K562 (cell line): ENCODE results near the gene MYOM1. TPM values are rescaled to one million over a fixed set of nuclear protein-coding genes. Genes with fewer than 3 reads are reported as not detected.

ENCODE experiments used
- ATAC-seq: fragments of 200-7000 bp; cut with Tn5 transposase; 3 replicates; pipeline ENCODE4 v1.9.1; 2020; ENCODE audit warnings: moderate library complexity
- BruUV-seq: library from RNA; stranded (reverse); fragments of 400-500 nt; replicated peaks from 2 replicates; lab custom pipeline; 2021; lab: Mats Ljungman, UMichigan
- CTCF ChIA-PET: fragments of 300-600 bp; formaldehyde crosslinking; extraction: SDS; loops from one replicate; lab custom pipeline; 2021; ENCODE audit warnings: low intra/inter-chr PET ratio; lab: Yijun Ruan, JAX
- POLR2A ChIA-PET: fragments of 300-600, 350-650 bp; sonication (Branson Sonifier 250); formaldehyde crosslinking; extraction: SDS; loops from one replicate; lab custom pipeline; 2021; ENCODE audit warnings: antibody characterized with exemption, inconsistent platforms; lab: Yijun Ruan, JAX
- DNase-seq, 4 experiments: peaks; one replicate each; pipeline versions ENCODE4 v3.0.0 to v3.0.0-alpha.2; 2011 to 2018; ENCODE audit warnings: low spot score in 3 of 4, mixed read lengths in 3 of 4; ENCODE audit errors: extremely low read depth in 1 of 4
- FAIRE-seq: peaks from 2 replicates; lab custom pipeline; 2011; peaks lifted over from hg19 to GRCh38; lab: Jason Lieb, UNC
- H2AFZ ChIP-seq: 2 replicates; pipeline ENCODE4 v1.6.0; 2011; ENCODE audit warnings: low read depth, low read length, control low read depth, inconsistent platforms
- H3K27ac ChIP-seq: fragments of 200-600 bp; 3 replicates; pipeline ENCODE4 v1.8.0; 2011; ENCODE audit warnings: low read depth, mild to moderate bottlenecking, control low read depth, inconsistent platforms, low read length, moderate library complexity, mixed read lengths; ENCODE audit errors: extremely low read depth
- H3K27me3 ChIP-seq, 2 experiments: fragments of 300-600 bp in 1 of 2; 2 replicates in 1 of 2; 3 replicates in 1 of 2; pipeline versions ENCODE4 v1.6.0 to v1.8.0; 2011; ENCODE audit warnings: inconsistent platforms in 2 of 2, low read length in 2 of 2, mild to moderate bottlenecking in 1 of 2, mixed read lengths in 1 of 2, moderate library complexity in 1 of 2; ENCODE audit not compliant: control insufficient read depth in 2 of 2, insufficient read depth in 2 of 2
- H3K36me3 ChIP-seq: fragments of 300-600 bp; 3 replicates; pipeline ENCODE4 v1.8.0; 2011; ENCODE audit warnings: mild to moderate bottlenecking, low read length, inconsistent platforms; ENCODE audit not compliant: control insufficient read depth, insufficient read depth
- H3K4me1 ChIP-seq, 2 experiments: fragments of 200-600 bp in 1 of 2; replicated peaks in 1 of 2; 2 replicates in 1 of 2; 3 replicates in 1 of 2; pipeline versions ENCODE4 v1.5.1 to v1.8.0; 2011; ENCODE audit warnings: inconsistent platforms in 2 of 2, low read length in 2 of 2, mild to moderate bottlenecking in 1 of 2, mixed read lengths in 1 of 2, moderate library complexity in 1 of 2; ENCODE audit not compliant: control insufficient read depth in 2 of 2, insufficient read depth in 2 of 2
- H3K4me2 ChIP-seq: 2 replicates; pipeline ENCODE4 v1.6.1; 2011; ENCODE audit warnings: low read length, control low read depth, inconsistent platforms, mixed read lengths; ENCODE audit not compliant: insufficient read depth
- H3K4me3 ChIP-seq: fragments of 200-600 bp; sonication (generic), shearing (Covaris generic); 2 replicates; pipeline ENCODE4 v1.5.1; 2016; ENCODE audit warnings: control low read depth, inconsistent platforms
- H3K79me2 ChIP-seq: fragments of 200-600 bp; 3 replicates; pipeline ENCODE4 v1.8.0; 2011; ENCODE audit warnings: low read length, inconsistent platforms; ENCODE audit not compliant: control insufficient read depth, insufficient read depth
- H3K9ac ChIP-seq, 2 experiments: 2 replicates each; pipeline versions ENCODE4 v1.6.0 to v1.6.1; 2011; ENCODE audit warnings: low read depth in 2 of 2, low read length in 2 of 2, control low read depth in 1 of 2, inconsistent platforms in 1 of 2, mild to moderate bottlenecking in 1 of 2, mixed read lengths in 1 of 2; ENCODE audit not compliant: insufficient read depth in 1 of 2
- H3K9me1 ChIP-seq: one replicate; pipeline ENCODE4 v1.6.0; 2011; ENCODE audit warnings: inconsistent platforms, mild to moderate bottlenecking, low read length, moderate library complexity; ENCODE audit not compliant: control insufficient read depth, insufficient read depth
- H3K9me3 ChIP-seq: replicated peaks from 2 replicates; pipeline ENCODE4 v1.5.1; 2011; ENCODE audit warnings: low read depth, low read length, inconsistent platforms; ENCODE audit not compliant: control insufficient read depth, insufficient read depth
- H4K20me1 ChIP-seq: replicated peaks from 2 replicates; pipeline ENCODE4 v1.6.1; 2011; ENCODE audit warnings: low read length, inconsistent platforms, mixed read lengths; ENCODE audit not compliant: control insufficient read depth, insufficient read depth
- EGR1 ChIP-seq: fragments of 450-650 bp; conservative IDR thresholded peaks from 2 replicates; pipeline ENCODE4 v1.6.1; 2017; ENCODE audit warnings: mild to moderate bottlenecking
- ELF4 ChIP-seq: fragments of 450-650 bp; formaldehyde crosslinking; IDR thresholded peaks from 2 replicates; pipeline ENCODE4 v1.4.0; 2022; ENCODE audit warnings: missing genetic modification characterization
- NEUROD1 ChIP-seq: fragments of 150-350 bp; IDR thresholded peaks from 2 replicates; pipeline ENCODE4 v1.6.1; 2014; ENCODE audit warnings: borderline replicate concordance, low read length, low read depth; ENCODE audit not compliant: partially characterized antibody
- NFE2 ChIP-seq: IDR thresholded peaks from 2 replicates; pipeline ENCODE4 v1.6.1; 2014; ENCODE audit warnings: antibody characterized with exemption, low read depth
- NFRKB ChIP-seq: fragments of 450-650 bp; IDR thresholded peaks from 2 replicates; pipeline ENCODE4 v1.6.1; 2016; ENCODE audit warnings: low read depth
- PRMT5 ChIP-seq: sonication (generic); formaldehyde crosslinking; IDR thresholded peaks from 2 replicates; pipeline ENCODE4 v1.5.0; 2020; ENCODE audit warnings: missing genetic modification reagents
- RBBP5 ChIP-seq: fragments of 200-600 bp; sonication (generic); IDR thresholded peaks from 2 replicates; pipeline ENCODE4 v1.6.1; 2012; ENCODE audit warnings: borderline replicate concordance, mild to moderate bottlenecking, low read length, control low read depth, inconsistent platforms; ENCODE audit not compliant: insufficient read depth, poor library complexity, severe bottlenecking
- STAT5B ChIP-seq: fragments of 250-450 bp; sonication (Bioruptor Pico); IDR thresholded peaks from 2 replicates; pipeline ENCODE4 v1.8.0; 2021; ENCODE audit warnings: mild to moderate bottlenecking, inconsistent platforms
- ZFP30 ChIP-seq: fragments of 250-450 bp; sonication (Bioruptor Pico); IDR thresholded peaks from 2 replicates; pipeline ENCODE4 v1.8.0; 2022; ENCODE audit warnings: moderate library complexity, mild to moderate bottlenecking, inconsistent platforms, borderline replicate concordance
- in situ Hi-C: fragments of 300-500 bp; cut with MboI; formaldehyde crosslinking; loops from 4 replicates; pipeline ENCODE4 v1.15.0; 2018; ENCODE audit warnings: inconsistent platforms, mixed read lengths
- intact Hi-C: fragments of 100-400 bp; cut with micrococcal nuclease; formaldehyde crosslinking; loops from 2 replicates; pipeline ENCODE4 v1.14.2; 2022
- polyA plus RNA-seq, 8 experiments: library from polyadenylated mRNA; depleted of rRNA in 4 of 8; stranded (reverse) in 5 of 8; unstranded in 3 of 8; fragments of >200 nt; fragmentation: Nextera tagmentation in 2 of 8; fragmentation: Illumina TruSeq in 1 of 8; extraction: Ambion mirVana in 2 of 8; extraction: Trizol in 1 of 8; gene quantifications; 2 replicates each; pipeline versions ENCODE4 v1.2.1 to v1.2.3, GENCODE V29; 2011 to 2014; ENCODE audit warnings: inconsistent platforms in 1 of 8, missing spikeins in 1 of 8
- total RNA-seq, 7 experiments: library from RNA; depleted of rRNA in 6 of 7; stranded (reverse); fragments of >200 nt in 6 of 7; fragmentation: Illumina TruSeq in 2 of 7; extraction: Trizol in 2 of 7; gene quantifications; 2 replicates each; pipeline versions ENCODE4 v1.2.1 to v1.2.3, GENCODE V29; 2011 to 2021; ENCODE audit warnings: low replicate concordance in 1 of 7
- TF ChIP-seq, protein P1 (sequence below): IDR thresholded peaks from 3 replicates; pipeline ENCODE4 v1.6.1; 2011; ENCODE audit warnings: borderline replicate concordance, mild to moderate bottlenecking, moderate library complexity; ENCODE audit not compliant: insufficient read length; ENCODE audit errors: extremely low read depth
- TF ChIP-seq, protein P2 (sequence below): fragments of 200-800 bp; sonication (Bioruptor generic); IDR thresholded peaks from 2 replicates; pipeline ENCODE4 v1.6.1; 2017; ENCODE audit warnings: missing genetic modification characterization, missing compliant biosample characterization
- TF ChIP-seq, protein P3 (sequence below): sonication (generic); formaldehyde crosslinking; IDR thresholded peaks from 2 replicates; pipeline ENCODE4 v1.8.0; 2022; ENCODE audit warnings: mild to moderate bottlenecking, missing genetic modification reagents
- TF ChIP-seq, protein P4 (sequence below): fragments of 450-650 bp; formaldehyde crosslinking; IDR thresholded peaks from 2 replicates; pipeline ENCODE4 v1.4.0; 2020; ENCODE audit warnings: mild to moderate bottlenecking, mixed read lengths

Gene MYOM1
- total and polyA plus RNA-seq, 9 of the 15 experiments (the other 6 are each of a cell fraction or from before 2014, with no cell fraction given) = 0.01 to 0.62 (median 0.25) TPM

DNA sequence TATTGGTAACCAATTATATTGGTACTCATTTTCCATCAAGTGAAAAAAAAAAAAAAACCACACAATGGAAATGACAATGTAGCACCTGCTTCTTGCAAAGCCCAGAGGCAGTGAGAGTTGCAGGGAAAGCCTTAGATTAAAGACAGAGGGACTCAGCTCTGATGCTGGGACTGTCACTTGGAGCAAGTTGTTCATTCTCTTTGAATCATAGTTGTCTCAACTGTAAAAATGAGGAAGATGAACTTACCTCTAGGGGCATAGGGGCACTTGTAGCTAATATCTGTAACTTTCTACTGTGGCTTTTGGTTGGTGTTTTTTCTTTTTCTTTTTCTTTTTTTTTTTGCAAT is 125.5 kb downstream of the MYOM1 start:
- no TSS peak for BruUV-seq
- in situ Hi-C loops = no loop called here
- no peak for FAIRE-seq
- TF ChIP-seq STAT5B (CRISPR knock-in tag) = no peak
- TF ChIP-seq, protein P1, sequence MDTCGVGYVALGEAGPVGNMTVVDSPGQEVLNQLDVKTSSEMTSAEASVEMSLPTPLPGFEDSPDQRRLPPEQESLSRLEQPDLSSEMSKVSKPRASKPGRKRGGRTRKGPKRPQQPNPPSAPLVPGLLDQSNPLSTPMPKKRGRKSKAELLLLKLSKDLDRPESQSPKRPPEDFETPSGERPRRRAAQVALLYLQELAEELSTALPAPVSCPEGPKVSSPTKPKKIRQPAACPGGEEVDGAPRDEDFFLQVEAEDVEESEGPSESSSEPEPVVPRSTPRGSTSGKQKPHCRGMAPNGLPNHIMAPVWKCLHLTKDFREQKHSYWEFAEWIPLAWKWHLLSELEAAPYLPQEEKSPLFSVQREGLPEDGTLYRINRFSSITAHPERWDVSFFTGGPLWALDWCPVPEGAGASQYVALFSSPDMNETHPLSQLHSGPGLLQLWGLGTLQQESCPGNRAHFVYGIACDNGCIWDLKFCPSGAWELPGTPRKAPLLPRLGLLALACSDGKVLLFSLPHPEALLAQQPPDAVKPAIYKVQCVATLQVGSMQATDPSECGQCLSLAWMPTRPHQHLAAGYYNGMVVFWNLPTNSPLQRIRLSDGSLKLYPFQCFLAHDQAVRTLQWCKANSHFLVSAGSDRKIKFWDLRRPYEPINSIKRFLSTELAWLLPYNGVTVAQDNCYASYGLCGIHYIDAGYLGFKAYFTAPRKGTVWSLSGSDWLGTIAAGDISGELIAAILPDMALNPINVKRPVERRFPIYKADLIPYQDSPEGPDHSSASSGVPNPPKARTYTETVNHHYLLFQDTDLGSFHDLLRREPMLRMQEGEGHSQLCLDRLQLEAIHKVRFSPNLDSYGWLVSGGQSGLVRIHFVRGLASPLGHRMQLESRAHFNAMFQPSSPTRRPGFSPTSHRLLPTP = no peak
- TF ChIP-seq NFRKB = no peak
- TF ChIP-seq PRMT5 (CRISPR knock-in tag) = no peak
- TF ChIP-seq ZFP30 (CRISPR knock-in tag) = no peak
- TF ChIP-seq, protein P2, sequence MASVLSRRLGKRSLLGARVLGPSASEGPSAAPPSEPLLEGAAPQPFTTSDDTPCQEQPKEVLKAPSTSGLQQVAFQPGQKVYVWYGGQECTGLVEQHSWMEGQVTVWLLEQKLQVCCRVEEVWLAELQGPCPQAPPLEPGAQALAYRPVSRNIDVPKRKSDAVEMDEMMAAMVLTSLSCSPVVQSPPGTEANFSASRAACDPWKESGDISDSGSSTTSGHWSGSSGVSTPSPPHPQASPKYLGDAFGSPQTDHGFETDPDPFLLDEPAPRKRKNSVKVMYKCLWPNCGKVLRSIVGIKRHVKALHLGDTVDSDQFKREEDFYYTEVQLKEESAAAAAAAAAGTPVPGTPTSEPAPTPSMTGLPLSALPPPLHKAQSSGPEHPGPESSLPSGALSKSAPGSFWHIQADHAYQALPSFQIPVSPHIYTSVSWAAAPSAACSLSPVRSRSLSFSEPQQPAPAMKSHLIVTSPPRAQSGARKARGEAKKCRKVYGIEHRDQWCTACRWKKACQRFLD (CRISPR knock-in tag) = no peak
- TF ChIP-seq, protein P3, sequence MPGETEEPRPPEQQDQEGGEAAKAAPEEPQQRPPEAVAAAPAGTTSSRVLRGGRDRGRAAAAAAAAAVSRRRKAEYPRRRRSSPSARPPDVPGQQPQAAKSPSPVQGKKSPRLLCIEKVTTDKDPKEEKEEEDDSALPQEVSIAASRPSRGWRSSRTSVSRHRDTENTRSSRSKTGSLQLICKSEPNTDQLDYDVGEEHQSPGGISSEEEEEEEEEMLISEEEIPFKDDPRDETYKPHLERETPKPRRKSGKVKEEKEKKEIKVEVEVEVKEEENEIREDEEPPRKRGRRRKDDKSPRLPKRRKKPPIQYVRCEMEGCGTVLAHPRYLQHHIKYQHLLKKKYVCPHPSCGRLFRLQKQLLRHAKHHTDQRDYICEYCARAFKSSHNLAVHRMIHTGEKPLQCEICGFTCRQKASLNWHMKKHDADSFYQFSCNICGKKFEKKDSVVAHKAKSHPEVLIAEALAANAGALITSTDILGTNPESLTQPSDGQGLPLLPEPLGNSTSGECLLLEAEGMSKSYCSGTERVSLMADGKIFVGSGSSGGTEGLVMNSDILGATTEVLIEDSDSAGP (CRISPR knock-in tag) = no peak
- no peak for TF ChIP-seq RBBP5
- no peak for TF ChIP-seq NFE2
- TF ChIP-seq EGR1 = no peak
- no peak for TF ChIP-seq ELF4
- no peak for TF ChIP-seq NEUROD1
- TF ChIP-seq, protein P4, sequence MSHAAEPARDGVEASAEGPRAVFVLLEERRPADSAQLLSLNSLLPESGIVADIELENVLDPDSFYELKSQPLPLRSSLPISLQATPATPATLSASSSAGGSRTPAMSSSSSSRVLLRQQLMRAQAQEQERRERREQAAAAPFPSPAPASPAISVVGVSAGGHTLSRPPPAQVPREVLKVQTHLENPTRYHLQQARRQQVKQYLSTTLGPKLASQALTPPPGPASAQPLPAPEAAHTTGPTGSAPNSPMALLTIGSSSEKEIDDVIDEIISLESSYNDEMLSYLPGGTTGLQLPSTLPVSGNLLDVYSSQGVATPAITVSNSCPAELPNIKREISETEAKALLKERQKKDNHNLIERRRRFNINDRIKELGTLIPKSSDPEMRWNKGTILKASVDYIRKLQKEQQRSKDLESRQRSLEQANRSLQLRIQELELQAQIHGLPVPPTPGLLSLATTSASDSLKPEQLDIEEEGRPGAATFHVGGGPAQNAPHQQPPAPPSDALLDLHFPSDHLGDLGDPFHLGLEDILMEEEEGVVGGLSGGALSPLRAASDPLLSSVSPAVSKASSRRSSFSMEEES (CRISPR knock-in tag) = no peak

More for the DNA sequence above, 125.5 kb downstream of the MYOM1 start:
- Histone ChIP-seq H3K27me3 (peaks cover 3 to 4% of the 10 kb centered on the region in 2 experiments; a peak in 2 of 5 replicates), H3K36me3 (no peaks in the 10 kb centered on the region), H3K9me1 (no peaks in the 10 kb centered on the region), H3K79me2 (no peaks in the 10 kb centered on the region), H3K9me3 (no peaks in the 10 kb centered on the region), H3K9ac (no peak overlapping the region), H3K4me3 (no peak overlapping the region), H3K4me1 (no peaks in the 10 kb centered on the region), H2AFZ (no peak overlapping the region), H4K20me1 (no peaks in the 10 kb centered on the region), H3K4me2 (no peak overlapping the region), H3K27ac (no peak overlapping the region)
- ATAC-seq (no peak), DNase-seq (no peak)
- POLR2A ChIA-PET = interaction anchor here (0.6 to 1.3 kb wide), 4 partner anchors 10 to 117 kb away, joined by 3 read pairs; no protein-coding TSS in a partner anchor
- CTCF ChIA-PET = no interaction called here
- intact Hi-C loops = no loop called here
